Measurements from ENCODE around the gene GP1BA.

Gene GP1BA

GRCh38 chr17:4897785-4898184, 34.3 kb upstream of the GP1BA start:
- no peaks in the 10 kb centered on the region for H3K36me3 ChIP-seq (ENCODE audit: insufficient read depth)

GRCh38 chr17:4898351-4898750, 33.7 kb upstream of the GP1BA start:
- H3K9ac ChIP-seq = no peak overlapping the region
- H3K4me2 ChIP-seq = no peak overlapping the region
- H3K27me3 ChIP-seq (ENCODE audit: insufficient read depth, low read depth) = no peaks in the 10 kb centered on the region
- H3K4me3 ChIP-seq (IDR thresholded peaks at IDR 0.05; ENCODE audit: insufficient read depth, low read depth, low read length) = no peak overlapping the region
- H2AFZ ChIP-seq (ENCODE audit: low read depth) = no peak overlapping the region
- TF ChIP-seq CTCF (conservative IDR thresholded peaks at IDR 0.05; ENCODE audit: low read depth, low read length) = no peak
- H3K4me1 ChIP-seq (ENCODE audit: low read depth, poor library complexity, severe bottlenecking) = peaks cover 4% of the 10 kb centered on the region
- H3K27ac ChIP-seq = no peak overlapping the region
- H4K20me1 ChIP-seq (ENCODE audit: insufficient read depth) = no peaks in the 10 kb centered on the region
- no peaks in the 10 kb centered on the region for H3K36me3 ChIP-seq (ENCODE audit: insufficient read depth)
- no peaks in the 10 kb centered on the region for H3K79me2 ChIP-seq (ENCODE audit: insufficient read depth, low read depth)

More at GRCh38 chr17:4897785-4898184, 34.3 kb upstream of the GP1BA start:
- Histone ChIP-seq H3K4me1 (ENCODE audit: low read depth, poor library complexity, severe bottlenecking) (peaks cover under 1% of the 10 kb centered on the region), H4K20me1 (ENCODE audit: insufficient read depth) (no peaks in the 10 kb centered on the region), H3K4me3 (IDR thresholded peaks at IDR 0.05; ENCODE audit: insufficient read depth, low read depth, low read length) (no peak overlapping the region), H2AFZ (ENCODE audit: low read depth) (no peak overlapping the region), H3K27ac (no peak overlapping the region), H3K4me2 (no peak overlapping the region), H3K79me2 (ENCODE audit: insufficient read depth, low read depth) (no peaks in the 10 kb centered on the region), H3K9ac (no peak overlapping the region), H3K27me3 (ENCODE audit: insufficient read depth, low read depth) (no peaks in the 10 kb centered on the region)
- TF ChIP-seq CTCF (conservative IDR thresholded peaks at IDR 0.05; ENCODE audit: low read depth, low read length) = no peak

GRCh38 chr17:4898927-4899326, 33.1 kb upstream of the GP1BA start:
- Histone ChIP-seq H3K36me3 (ENCODE audit: insufficient read depth) (no peaks in the 10 kb centered on the region), H4K20me1 (ENCODE audit: insufficient read depth) (no peaks in the 10 kb centered on the region), H3K79me2 (ENCODE audit: insufficient read depth, low read depth) (no peaks in the 10 kb centered on the region), H3K4me3 (IDR thresholded peaks at IDR 0.05; ENCODE audit: insufficient read depth, low read depth, low read length) (no peak overlapping the region), H3K27me3 (ENCODE audit: insufficient read depth, low read depth) (no peaks in the 10 kb centered on the region), H3K4me2 (no peak overlapping the region), H2AFZ (ENCODE audit: low read depth) (no peak overlapping the region), H3K4me1 (ENCODE audit: low read depth, poor library complexity, severe bottlenecking) (peaks cover 4% of the 10 kb centered on the region), H3K9ac (no peak overlapping the region), H3K27ac (no peak overlapping the region)
- TF ChIP-seq CTCF (conservative IDR thresholded peaks at IDR 0.05; ENCODE audit: low read depth, low read length) = no peak

GRCh38 chr17:4899341-4900230, 32.5 kb upstream of the GP1BA start, which contains the start of gene C17orf107:
TSS of gene C17orf107 (plus strand) at chr17:4899536. CDS start at chr17:4899763, 227 bp downstream.
- no peak within 1 kb of the TSS for H3K9ac ChIP-seq
- no peak within 1 kb of the TSS for H3K4me2 ChIP-seq

More at GRCh38 chr17:4899341-4900230, 32.5 kb upstream of the GP1BA start, which contains the start of gene C17orf107:
- no peak within 1 kb of the TSS for H3K4me3 ChIP-seq (IDR thresholded peaks at IDR 0.05; ENCODE audit: insufficient read depth, low read depth, low read length)
- H3K79me2 ChIP-seq (ENCODE audit: insufficient read depth, low read depth) = no peaks in the 10 kb centered on the region
- no peaks in the 10 kb centered on the region for H3K27me3 ChIP-seq (ENCODE audit: insufficient read depth, low read depth)
- peaks cover 4% of the 10 kb centered on the region for H3K4me1 ChIP-seq (ENCODE audit: low read depth, poor library complexity, severe bottlenecking)
- H3K27ac ChIP-seq = no peak within 1 kb of the TSS
- no peaks in the 10 kb centered on the region for H4K20me1 ChIP-seq (ENCODE audit: insufficient read depth)
- no peak for TF ChIP-seq CTCF (conservative IDR thresholded peaks at IDR 0.05; ENCODE audit: low read depth, low read length)
- H3K36me3 ChIP-seq (ENCODE audit: insufficient read depth) = no peaks in the 10 kb centered on the region
- no peak within 1 kb of the TSS for H2AFZ ChIP-seq (ENCODE audit: low read depth)

All from KMS-11 (cell line).